Activated CD4-positive, alpha-beta T cell treated with anti-CD3 and anti-CD28 coated beads for 24 hours (primary cell): ENCODE results near the gene MC2R.

ENCODE experiments used
- DNase-seq, 2 donors: peaks; one replicate each; pipeline ENCODE4 v3.0.0-alpha.2; 2020; ENCODE audit warnings: low read depth in 2 of 2

The MC2R gene

DNA sequence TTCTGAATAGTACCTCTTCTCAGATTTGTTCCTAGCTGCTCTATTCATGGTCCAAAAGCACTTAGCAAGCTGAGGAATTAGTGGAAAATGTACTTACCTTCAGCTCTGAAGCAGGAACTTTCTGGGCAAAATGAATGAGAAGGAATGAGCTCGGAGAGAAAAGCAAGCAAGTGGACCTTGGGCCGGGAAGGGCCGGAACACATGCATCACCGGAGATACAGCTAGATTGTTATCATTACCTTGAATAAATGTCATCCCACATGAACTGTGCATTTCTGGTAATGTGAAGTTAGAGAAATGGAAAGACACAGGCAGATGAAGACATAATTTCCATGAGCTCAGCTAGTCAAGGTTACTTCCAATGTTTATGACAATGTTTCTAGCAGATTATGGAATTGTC lies at the start of gene MC2R:
TSS of gene MC2R (minus strand) at position 146 of the 400 bp plus-strand sequence. CDS start 30,018 bp downstream, outside the sequence.
- no peak for DNase-seq

GRCh38 chr18:13945811-13946210 lies 30.5 kb upstream of the MC2R start:
- DNase-seq: no peak

DNA sequence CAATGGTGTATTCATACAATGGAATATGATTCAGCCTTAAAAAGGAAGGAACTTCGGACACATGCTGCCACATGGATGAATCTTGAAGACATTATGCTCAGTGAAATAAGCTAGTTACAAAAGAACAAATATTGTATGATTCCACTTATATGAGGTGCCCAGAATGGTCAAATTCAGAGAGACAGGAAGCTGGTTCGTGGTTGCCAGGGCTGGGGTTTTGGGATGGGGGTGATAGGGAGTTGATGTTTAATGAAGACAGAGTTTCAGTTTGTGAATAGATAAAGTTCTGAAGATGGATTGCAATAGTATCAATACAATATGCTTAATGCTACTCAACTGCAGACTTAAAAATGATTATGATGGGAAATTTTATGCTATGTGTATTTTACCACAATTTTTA lies 28.0 kb upstream of the MC2R start:
- DNase-seq: no peak

- no peak for DNase-seq
Observed at GRCh38 chr18:13940326-13940725, 25.0 kb upstream of the MC2R start.

DNA sequence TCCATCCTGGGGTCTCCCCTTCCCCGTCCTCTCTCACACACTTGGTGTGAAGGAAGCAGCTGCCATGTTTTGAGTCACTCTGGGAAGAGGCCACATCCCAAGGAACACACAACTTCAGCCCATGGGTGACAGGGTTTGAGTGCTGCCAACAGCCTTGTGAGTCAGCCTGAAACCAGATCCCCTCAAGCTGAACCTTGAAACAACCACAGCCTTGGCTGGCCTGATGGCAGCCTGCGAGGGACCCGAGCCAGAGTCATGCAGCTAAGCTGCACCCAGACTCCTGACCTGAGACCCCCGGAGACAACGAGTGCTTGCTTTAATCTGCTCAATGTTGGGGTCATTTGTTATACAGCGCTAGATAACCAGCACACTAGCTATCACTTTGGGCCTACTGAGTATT lies 19.3 kb upstream of the MC2R start:
- no peak for DNase-seq

DNA sequence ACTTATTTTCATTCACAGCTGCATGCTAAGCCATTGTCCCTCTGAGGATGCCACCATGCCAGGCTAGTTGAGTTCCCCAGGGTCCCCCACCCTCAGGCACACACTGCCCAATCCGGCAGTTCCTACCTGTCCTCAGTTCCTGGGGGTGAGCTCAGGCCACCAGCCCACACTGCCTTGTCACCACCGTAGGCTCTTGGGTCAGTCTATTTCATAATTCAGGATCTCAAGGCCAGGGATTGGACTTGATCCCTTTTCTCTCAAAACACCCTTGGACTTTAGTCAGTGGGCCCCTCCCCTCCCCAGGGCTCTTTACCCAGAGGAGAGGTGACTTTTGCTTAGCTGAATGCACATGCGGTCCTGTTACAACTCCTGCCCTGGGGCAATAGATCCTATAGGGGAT lies 18.7 kb upstream of the MC2R start:
- no peak for DNase-seq

DNA sequence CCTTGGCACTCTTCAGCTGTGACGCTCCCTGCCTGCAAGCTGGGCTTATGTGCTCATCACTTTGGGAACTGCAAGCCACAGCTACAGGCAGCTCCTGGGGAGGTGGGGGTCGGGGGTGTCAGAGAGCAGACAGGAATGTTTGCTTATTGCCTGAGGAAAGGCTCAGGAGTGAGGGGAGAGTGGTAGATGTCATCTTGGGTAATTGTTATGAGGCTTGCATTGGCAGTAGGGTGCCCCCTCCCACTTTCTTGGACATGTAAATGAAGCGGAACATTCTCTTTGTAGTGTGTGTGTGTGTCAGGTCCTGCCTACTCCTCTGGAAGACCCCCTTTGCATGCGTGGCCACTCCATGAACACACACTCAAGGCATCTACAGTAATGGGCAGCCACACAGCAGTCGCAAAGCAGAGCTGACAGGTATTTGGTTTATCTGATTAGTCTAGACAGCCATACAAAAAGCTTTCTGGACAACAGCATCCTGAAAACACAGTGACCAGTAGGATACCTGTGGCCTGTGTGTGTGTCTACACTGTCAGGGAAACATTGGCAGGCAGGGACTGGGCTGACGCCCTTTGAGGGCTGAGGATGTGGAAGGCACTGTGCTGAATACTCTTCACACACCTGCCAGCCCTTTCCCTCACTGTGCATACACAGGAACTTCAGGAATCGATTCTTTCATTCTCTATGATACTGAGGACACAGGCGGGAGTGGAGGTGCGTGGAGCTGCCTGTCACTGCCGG lies 17.1 kb upstream of the MC2R start:
- DNase-seq: no peak

DNA sequence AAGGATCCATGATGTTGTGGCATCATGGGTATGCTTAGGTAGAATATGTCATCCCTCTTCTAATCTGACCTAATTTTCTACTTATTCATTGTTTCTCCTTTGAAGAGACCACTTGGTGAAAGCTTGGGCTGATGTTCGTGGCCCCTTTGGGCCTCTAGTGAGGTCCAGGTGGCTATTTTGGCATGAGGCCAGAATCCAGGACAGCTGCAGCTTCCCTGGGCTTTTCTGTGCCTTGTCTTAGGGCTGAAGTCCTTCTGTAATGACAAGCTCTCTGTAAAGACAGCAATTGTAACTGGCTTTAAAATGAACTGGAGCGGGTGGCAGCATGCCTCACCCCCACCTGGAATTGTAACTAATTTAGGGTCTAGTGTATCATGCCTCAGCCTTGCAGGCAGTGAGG lies 15.6 kb upstream of the MC2R start:
- DNase-seq: no peak

DNA sequence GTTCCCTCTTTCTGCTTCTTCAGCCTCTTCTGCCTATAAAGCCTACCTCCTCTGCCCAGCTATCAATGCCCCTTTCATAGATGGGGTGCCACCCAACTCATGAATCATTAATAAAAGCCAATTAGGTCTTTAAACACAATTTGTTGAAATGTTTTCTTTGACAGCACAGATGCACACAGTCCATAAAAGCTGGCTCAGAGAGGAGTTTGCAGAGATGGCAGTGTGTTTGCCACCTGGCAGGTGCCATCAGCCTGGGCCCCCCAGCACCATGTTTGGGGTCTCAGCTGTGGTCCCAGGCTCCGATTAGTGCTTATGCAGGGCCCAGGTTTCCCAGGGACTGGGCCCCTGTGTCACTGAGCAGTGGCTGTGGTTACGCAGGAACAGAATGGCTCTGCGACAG lies 7.9 kb upstream of the MC2R start:
- DNase-seq: no peak

DNA sequence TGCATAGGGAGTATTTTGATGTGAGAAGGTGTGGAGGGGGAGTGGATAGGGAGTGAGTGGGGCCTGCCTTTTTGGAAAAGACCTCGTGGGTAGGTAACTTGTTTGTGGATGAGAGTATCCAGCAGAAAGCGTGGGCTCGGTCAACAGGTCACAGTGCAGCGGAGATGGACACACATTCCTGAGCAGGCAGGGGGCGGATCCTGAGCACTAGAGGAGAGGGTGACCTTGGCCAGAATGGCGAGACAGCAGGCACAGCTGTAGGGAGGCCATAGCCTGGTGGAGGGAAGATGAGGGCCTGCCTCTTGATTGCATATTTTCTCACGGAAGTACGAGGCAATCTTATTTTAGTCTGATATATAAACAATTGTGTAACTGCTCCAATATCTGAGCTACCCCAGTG lies 3.6 kb upstream of the MC2R start:
- DNase-seq: no peak

GRCh38 chr18:13917401-13917800 lies 2.1 kb upstream of the MC2R start:
- no peak for DNase-seq

- DNase-seq: no peak
Observed at GRCh38 chr18:13916559-13916958, 1.2 kb upstream of the MC2R start.

DNA sequence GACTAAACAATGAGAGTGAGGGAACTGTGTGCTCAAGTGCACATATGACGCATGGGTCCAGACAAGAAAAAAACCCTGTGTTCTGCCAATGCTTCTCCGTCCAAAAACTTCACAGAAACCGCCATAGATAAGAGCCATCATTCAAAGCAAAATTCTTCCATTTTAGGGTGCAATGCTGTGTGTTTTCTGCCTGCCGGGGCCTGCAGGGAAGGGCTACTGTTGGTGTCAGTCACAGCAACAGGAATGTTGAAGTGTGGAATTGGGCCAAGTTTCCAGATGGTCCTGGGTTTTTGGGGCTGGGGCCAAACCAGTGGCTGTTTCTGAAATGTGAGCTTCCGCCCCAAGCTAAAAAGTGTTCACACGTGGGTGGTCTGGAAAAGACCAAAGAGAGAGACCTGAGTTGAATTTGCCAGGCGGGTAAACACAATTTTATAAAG lies 677 bp upstream of the MC2R start:
- no peak for DNase-seq

GRCh38 chr18:13914756-13915155 lies 580 bp downstream of the MC2R start:
- DNase-seq: no peak

GRCh38 chr18:13914170-13914569 lies 1.2 kb downstream of the MC2R start:
- no peak for DNase-seq

GRCh38 chr18:13913205-13913604 lies 2.1 kb downstream of the MC2R start:
- DNase-seq: no peak

DNA sequence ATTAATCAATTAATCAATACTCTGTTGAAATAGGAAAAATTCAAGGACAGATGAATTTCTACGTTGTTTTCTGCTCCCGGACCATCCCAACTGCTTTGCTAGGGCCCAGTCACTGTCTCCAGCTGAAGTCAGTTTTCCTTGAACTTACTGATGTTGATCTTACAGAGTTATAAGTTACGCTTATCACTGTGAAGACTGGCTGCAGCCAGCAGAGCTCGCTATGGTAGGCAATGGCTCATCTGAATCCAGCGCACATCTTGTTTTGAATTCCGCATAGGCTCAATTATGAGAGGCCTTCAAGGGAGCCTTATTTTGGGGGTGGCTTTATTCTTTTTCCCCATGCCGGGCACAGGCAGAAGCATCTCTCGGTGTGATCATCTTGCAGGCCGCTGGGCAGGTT lies 2.7 kb downstream of the MC2R start:
- no peak for DNase-seq

DNA sequence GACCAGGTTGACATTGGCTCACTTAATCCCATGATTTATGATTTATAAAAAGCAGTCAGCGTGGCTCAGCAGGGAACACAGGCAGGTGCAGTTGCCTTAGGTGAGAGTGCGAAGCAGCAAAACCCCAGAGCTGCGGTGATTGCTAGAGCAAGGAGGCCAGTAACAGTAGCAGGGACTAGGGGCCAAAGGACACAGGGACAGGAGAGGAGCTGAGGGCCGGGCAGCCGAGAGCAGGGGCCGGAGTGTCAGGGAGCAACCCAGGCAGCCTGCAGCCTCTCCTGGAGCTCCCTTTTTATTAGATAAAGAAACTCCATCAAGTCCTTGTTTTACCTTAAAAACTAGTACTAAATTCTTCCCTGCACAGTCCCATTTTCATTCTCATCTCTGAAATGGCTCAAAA lies 4.3 kb downstream of the MC2R start:
- no peak for DNase-seq

DNA sequence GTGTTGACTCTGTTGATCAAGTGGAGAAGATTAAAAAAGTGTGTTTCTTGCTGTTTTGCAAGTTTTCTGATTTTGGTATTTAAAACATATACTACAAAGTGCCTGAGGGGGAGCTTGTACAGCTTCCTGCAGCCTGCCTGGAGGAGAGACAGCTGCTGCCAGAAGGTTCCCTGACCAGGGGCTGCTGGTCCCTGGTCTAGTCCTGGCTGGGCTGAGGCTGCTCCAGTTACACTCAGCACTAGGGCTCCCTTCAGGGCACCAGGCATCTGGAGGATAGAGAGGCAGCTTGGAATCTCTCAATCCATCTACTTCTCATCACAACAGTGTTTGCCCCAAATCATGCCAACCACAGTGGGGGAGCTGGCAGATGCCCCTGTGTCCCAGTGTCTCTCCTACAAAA lies 4.8 kb downstream of the MC2R start:
- DNase-seq: no peak

DNA sequence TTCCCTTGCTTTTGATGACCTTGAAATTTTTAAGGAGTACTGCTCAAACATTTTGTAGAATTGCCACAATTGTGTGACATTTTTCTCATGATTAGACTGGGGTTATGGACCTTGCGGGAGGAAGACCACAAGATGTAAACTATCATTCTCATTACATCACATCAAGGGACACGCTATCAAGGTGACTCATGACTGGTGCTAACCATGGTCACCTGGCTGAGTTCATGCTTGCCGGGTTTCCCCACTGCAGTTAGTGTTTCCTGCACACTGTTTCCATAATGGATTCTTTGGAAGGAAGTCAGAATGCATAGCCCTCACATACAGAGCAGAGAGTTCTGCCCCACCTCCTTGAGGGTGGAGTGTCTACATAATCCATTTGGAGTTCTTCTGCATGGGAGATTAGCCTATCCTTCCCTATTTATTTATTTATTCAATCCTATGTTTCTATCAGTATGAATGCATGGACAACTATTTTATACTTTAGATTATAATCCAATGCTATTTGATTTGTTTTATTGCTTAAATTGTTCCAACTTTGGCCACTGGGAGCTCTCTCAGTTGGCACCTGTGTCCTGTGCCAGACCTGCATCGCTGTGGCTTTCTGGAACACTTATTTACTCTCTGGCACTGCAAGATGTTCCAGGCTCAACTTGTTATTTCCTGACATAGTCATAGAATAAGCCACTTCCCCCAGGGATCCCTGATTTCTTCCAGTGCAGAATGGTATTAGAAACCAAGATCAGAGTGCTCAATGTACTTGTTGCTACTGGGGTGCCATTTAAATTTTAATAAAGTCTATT lies 6.0 kb downstream of the MC2R start:
- no peak for DNase-seq

GRCh38 chr18:13900633-13901032 lies 14.7 kb downstream of the MC2R start:
- DNase-seq: no peak

DNA sequence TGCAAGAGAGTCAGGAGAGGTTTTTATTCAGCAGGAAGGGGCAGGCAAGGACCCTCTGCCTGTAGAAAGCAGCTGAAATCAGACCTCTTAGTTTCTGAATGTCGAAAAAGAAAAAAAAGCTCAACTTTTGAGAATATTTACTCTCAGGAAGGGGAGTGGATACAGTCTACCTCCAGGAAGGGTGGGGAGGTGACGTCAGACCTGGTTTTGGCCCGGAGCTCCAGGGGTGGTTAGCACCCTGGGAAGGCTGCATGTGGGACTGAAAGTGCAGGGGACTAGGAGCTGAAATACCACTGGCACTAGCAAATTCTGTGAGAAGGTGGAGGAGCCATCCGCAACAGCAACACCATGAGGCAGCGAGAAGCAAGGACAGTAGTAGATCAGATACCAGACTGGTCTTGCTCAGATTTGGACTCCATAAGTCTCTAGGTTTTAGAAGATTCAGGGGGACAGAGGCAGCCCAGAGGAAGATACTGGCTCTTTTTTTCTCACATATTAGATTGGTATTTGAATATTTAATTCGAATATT lies 19.8 kb downstream of the MC2R start:
- no peak for DNase-seq

DNA sequence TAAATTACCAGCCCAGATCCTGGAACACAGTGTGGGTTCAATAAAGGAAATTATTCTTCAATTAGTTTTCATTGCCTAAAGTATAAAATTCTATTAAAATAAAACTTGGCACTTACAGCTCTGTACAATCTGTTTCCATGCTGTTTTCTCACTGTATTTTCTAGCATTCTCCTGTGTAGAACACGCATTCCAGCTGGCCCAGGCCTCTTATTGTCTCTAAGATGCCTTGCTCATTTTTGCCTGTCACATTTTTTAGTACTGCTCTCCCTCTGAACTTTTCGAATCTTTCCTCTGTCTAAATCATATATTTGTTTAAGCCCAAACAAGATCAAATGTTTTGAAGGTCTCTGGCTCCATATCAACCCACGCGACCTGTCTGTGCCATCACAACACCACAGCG lies 20.8 kb downstream of the MC2R start:
- DNase-seq: no peak
